ENCODE measurements around the gene FBXO9.
A peak's percentile ranks its signal among the peaks of the same experiment; 100 is the strongest.
"Not testable (repeated sequence)": the region's sequence is repeated elsewhere in the genome, so short reads cannot be mapped to it uniquely, and the experiment has no call there.

FBXO9 gene

GRCh38 chr6:53048431-53049195, 16.6 kb upstream of the FBXO9 start:
- DNase-seq = no peak

- DNase-seq = no peak
These were observed 15.8 kb upstream of the FBXO9 start for GRCh38 chr6:53049415-53049814.

GRCh38 chr6:53052152-53052551, 13.1 kb upstream of the FBXO9 start:
- DNase-seq = not testable (repeated sequence)

- no peak for DNase-seq
These were observed 10.7 kb upstream of the FBXO9 start for GRCh38 chr6:53054532-53054931.

- DNase-seq = no peak
These were observed 9.3 kb upstream of the FBXO9 start for GRCh38 chr6:53055873-53056272.

- DNase-seq = no peak
These were observed 8.9 kb upstream of the FBXO9 start for GRCh38 chr6:53056273-53056672.

GRCh38 chr6:53058388-53059195, 6.6 kb upstream of the FBXO9 start:
- DNase-seq = no peak

- DNase-seq = no peak
These were observed 5.3 kb upstream of the FBXO9 start for GRCh38 chr6:53059648-53060589.

- DNase-seq = no peak
These were observed 3.0 kb upstream of the FBXO9 start for GRCh38 chr6:53062169-53062539.

GRCh38 chr6:53064255-53064654, 949 bp upstream of the FBXO9 start:
- not testable (repeated sequence) for DNase-seq

- peak; percentile 95 to 97 for DNase-seq
These were observed 408 bp upstream of the FBXO9 start for GRCh38 chr6:53064726-53065265.

- no peak for DNase-seq
These were observed 843 bp downstream of the FBXO9 start for GRCh38 chr6:53066077-53066417.

- no peak for DNase-seq
These were observed 1.9 kb downstream of the FBXO9 start for GRCh38 chr6:53066874-53067706.

GRCh38 chr6:53067849-53068361, 2.7 kb downstream of the FBXO9 start:
- DNase-seq = no peak

GRCh38 chr6:53069427-53069826, 4.2 kb downstream of the FBXO9 start:
- DNase-seq = no peak

GRCh38 chr6:53070806-53071205, 5.6 kb downstream of the FBXO9 start:
- DNase-seq = no peak

- DNase-seq = no peak
These were observed 9.1 kb downstream of the FBXO9 start for GRCh38 chr6:53074347-53074746.

- no peak for DNase-seq
These were observed 15.6 kb downstream of the FBXO9 start for GRCh38 chr6:53080813-53081212.

GRCh38 chr6:53086302-53086701, 21.1 kb downstream of the FBXO9 start:
- no peak for DNase-seq

GRCh38 chr6:53089948-53090347, 24.7 kb downstream of the FBXO9 start:
- DNase-seq = no peak

GRCh38 chr6:53090576-53090975, 25.4 kb downstream of the FBXO9 start:
- no peak for DNase-seq

- DNase-seq = no peak
These were observed 30.1 kb downstream of the FBXO9 start for GRCh38 chr6:53095270-53095669.

All from NCI-H1930 (cell line).